GM18507 (cell line): Measurements from ENCODE around the gene INPP5D.
A peak's percentile ranks its signal among the peaks of the same experiment; 100 is the strongest.

Source experiments
- DNase-seq: peaks from one replicate; pipeline ENCODE4 v3.0.0; 2011; ENCODE audit warnings: low read depth; ENCODE audit not compliant: insufficient read length; ENCODE audit errors: extremely low spot score
- FAIRE-seq: peaks from 2 replicates; lab custom pipeline; 2011; peaks lifted over from hg19 to GRCh38; lab: Jason Lieb, UNC

The INPP5D gene

GRCh38 chr2:233124421-233125080, 64.4 kb downstream of the INPP5D start:
- FAIRE-seq, result peak; percentile 95

GRCh38 chr2:233125455-233126065, 65.4 kb downstream of the INPP5D start:
- FAIRE-seq (no peak), DNase-seq (no peak)

More at GRCh38 chr2:233124421-233125080, 64.4 kb downstream of the INPP5D start:
- peak; percentile 58 for DNase-seq

GRCh38 chr2:233129351-233129978, 69.3 kb downstream of the INPP5D start:
- no peak for FAIRE-seq
- DNase-seq, result no peak

DNA sequence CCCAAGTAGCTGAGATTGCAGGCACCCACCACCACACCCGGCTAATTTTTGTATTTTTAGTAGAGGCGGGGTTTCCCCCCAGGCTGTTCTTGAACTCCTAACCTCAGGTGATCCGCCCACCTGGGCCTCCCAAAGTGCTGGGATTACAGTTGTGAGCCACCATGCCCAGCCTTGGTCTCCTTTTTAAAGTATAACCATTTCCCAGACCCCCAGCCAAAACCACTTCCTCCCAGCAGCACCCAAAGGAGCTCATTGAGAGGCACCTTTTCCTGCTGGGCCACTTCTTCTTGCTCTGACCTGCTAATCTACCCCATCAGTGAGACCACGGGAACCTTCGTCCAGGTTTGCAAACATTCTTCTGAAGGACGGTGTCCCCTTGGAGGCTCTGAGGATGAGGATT, 69.9 kb downstream of the INPP5D start:
- FAIRE-seq (peak; percentile 18), DNase-seq (no peak)

DNA sequence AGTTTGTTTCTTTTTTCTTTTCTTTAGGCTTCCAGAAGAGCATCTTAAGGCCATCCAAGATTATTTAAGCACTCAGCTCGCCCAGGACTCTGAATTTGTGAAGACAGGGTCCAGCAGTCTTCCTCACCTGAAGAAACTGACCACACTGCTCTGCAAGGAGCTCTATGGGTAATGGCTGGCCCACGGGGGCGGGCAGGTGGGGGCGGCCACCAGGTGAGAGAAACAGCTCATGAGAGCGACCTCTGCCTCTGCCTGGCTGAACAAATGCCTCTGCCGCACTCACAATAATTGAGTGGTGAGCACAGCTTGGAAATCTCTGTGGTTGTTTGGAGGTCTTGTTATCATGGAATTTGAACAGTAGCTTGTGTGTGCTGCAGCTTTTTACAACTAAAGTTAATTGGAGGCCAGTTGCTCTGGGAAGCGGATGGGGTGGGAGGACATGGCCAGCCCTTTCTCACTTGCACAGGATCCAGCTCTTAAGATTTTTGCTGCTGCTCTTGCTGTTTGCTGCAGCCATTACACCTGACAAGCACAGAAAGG, 70.4 kb downstream of the INPP5D start:
- DNase-seq (no peak), FAIRE-seq (no peak)

- DNase-seq (no peak), FAIRE-seq (no peak)
Measured at GRCh38 chr2:233131936-233132720, 72.0 kb downstream of the INPP5D start.

GRCh38 chr2:233133239-233133638, 73.1 kb downstream of the INPP5D start:
- DNase-seq (no peak), FAIRE-seq (no peak)

DNA sequence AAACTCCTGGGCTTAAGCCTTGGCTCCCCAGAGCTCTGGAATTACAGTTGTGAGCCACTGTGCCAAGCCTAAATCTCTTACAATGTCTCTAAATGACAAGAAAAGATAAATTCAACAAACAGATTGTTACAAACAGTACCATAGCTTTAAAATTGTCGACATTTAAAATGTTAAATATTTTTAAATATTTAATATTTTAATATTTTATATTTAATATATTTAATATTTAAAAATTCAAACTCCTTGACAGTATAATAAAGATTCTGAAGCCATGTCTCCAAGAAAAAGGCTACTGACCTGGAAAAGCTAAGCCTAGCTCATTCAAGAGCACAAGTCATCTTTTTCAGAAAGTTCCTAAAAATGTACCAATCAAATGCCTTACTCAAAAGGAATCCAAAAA, 75.3 kb downstream of the INPP5D start:
- DNase-seq, result no peak
- FAIRE-seq, result no peak

DNA sequence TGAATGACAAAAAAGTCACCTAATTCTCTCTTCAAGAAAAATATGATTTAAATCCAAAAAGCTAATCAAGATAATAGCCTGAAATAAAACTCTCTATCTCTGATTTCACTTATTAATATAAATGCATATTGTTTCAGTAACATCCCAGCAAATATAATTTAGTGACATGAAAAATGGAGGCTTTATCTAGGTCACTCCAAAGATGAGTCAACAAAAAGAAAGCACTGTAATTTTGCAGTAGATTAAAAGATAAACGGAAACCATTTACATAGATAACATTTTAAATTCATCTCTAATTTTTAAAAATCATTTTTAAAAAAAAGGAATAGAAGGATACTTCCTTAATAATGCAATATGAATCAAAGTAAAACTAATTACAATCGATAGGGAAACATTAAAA, 76.9 kb downstream of the INPP5D start:
- no peak for DNase-seq
- peak; percentile 9 for FAIRE-seq

GRCh38 chr2:233140077-233140585, 80.0 kb downstream of the INPP5D start:
- DNase-seq (no peak), FAIRE-seq (no peak)

DNA sequence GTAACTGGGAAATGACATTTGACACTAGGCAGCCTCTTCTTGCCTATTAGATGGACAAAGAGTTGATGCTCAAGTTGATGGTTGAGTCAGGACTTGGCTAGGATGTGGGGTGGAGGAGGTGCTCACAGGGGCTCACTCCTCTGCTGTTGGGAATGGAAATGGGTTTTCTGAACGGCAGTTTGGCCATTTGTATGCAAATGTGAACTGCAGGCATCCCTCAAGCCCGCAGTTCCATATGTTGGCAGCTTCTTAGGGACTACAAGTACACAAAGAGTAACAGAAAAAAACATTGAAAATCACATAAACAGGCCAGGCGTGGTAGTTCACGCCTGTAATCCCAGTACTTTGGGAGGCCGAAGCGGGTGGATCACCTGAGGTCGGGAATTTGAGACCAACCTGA, 80.8 kb downstream of the INPP5D start:
- FAIRE-seq (no peak), DNase-seq (no peak)

GRCh38 chr2:233141901-233142300, 81.8 kb downstream of the INPP5D start:
- no peak for FAIRE-seq
- no peak for DNase-seq

DNA sequence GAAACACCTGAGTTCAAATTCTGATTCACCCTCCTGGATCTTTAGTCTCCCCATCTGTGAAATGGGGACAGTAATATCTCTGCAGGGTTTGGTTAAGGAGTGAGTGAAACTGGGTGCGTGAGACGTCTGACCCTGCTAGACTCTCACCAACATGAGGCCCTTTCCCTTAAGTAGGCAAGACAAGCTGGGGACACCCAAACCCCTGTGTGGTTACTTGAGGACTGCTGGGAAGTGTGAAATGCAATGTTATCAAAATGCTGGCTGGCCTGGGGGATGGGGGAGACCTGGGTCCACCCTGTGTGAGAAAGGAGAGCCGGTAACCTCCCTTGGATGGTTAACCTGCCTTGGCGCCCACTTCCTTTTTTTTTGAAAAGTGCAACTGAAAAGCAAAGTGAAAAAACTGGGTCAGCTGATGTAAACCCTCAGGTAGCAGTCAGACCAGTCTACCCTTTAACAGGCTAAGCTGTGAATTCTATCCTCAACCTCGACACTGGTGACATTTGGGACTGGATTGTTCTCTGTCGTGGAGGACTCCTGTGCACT, 82.3 kb downstream of the INPP5D start:
- DNase-seq (peak; percentile 36), FAIRE-seq (no peak)

DNA sequence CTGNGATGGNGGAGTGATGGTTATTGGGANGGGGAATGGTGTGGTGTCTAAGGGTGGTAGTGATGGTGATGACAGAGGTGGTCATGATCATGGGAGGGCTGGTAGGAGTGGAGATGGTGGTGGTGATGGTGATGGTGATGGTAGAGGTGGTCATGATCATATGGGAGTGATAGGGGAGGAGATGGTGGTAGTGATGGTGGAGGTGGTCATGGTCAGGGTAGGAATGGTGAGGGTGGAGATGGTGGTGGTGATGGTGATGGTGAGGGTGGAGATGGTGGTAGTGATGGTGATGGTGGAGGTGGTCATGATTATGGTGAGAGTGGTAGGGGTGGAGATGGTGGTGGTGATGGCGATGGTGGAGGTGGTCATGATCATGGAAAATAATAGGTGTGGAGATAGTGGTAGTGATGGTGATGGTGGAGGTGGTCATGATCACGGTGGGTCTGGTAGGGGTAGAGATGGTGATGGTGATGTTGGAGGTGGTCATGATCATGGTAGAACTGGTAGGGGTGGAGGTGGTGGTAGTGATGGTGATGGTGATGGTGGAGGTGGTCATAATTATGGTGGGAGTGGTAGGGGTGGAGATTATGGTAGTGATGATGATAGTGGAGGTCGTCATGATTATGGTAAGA, 83.7 kb downstream of the INPP5D start:
- DNase-seq, result no peak

DNA sequence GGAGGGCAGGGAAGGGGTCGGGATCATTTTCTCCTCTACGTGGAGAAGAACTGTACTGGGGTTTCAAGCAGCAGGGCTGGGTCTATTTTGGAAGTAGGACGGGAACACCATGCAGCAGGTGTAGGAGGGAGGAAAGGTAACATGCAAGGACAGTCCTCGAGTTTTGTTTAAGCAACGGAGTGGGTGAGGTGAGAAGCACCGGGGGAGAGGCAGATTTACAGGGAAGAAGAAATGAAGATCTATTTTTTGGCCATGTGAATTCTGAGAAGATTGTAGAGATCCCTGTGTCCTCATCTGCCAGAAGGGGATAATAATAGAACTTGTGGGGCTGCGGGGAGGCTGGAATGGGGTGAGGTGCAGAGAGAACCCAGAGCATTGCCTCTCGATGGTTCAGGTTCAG, 85.6 kb downstream of the INPP5D start:
- DNase-seq, result no peak

More for the DNA sequence above, 83.7 kb downstream of the INPP5D start:
- no peak for FAIRE-seq

DNA sequence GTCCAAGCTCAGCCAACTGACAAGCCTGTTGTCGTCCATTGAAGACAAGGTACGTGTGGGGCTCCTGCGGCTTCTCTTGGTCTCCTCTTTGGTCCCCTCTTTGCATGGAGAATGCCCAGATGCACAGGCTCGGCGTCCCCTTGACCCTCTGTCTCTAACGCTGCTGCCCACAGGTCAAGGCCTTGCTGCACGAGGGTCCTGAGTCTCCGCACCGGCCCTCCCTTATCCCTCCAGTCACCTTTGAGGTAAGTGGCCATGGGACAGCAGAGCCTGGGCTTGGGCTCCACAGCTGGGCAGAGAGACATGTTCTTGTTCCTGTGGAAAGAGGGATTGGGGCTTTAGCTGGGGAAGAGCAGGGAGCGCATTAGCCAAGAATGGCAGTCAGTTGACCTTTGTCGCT, 86.1 kb downstream of the INPP5D start:
- DNase-seq, result no peak
- FAIRE-seq, result no peak

More for the DNA sequence above, 85.6 kb downstream of the INPP5D start:
- no peak for FAIRE-seq

DNA sequence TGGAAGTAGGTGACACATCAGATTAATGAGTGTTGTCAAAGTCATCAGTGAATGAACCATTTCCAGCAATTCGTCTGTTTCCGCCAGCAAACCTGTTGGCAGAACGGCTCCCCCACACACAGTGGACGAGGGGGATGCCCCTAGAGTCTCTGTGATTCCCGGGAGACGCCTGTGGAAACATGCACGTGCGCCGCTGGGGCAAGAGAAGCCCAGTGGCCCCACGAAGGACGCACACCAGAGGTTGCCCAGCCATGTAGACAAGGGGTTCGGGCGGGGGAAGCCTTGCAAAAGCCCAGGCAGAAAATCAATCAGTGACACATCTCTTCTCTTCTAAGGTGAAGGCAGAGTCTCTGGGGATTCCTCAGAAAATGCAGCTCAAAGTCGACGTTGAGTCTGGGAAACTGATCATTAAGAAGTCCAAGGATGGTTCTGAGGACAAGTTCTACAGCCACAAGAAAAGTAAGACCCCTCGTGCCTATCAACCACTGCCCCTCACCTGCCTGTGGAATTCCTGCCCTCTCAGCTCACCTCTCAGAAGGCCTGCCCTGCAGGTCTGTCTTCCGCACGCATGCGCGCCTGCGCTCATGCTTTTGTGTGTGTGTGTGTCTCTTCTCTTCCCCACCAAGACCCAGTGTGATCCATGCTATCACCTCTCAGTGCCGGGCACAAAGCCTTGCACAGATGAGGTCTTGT, 87.1 kb downstream of the INPP5D start:
- FAIRE-seq (no peak), DNase-seq (no peak)

DNA sequence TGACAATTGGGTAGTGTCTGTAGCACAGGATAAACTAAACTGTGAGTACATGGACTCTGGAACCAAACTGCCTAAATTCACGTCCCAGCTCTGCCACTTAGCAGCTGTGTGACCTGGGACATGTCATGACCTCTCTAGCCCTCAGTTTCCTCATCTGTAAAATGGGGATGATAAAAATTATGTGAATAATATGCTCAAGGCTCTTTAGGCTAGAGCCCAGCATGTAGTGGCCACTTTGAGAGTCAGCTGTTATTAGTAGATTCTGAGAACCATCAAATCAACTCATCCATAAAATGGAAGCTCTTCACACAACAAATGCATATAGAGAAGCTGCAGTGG, 87.7 kb downstream of the INPP5D start:
- DNase-seq (no peak), FAIRE-seq (no peak)

GRCh38 chr2:233148354-233148753, 88.2 kb downstream of the INPP5D start:
- FAIRE-seq (no peak), DNase-seq (no peak)
